Vagina (tissue), 2 donors: ENCODE measurements around the gene DACH1.

Source experiments
- CTCF ChIP-seq, 3 experiments: fragments of 450-650 bp in 2 of 3; fragments of 200-600 bp in 1 of 3; sonication (generic) in 1 of 3; IDR thresholded peaks; one replicate each; pipeline ENCODE4 v1.5.1; 2017 to 2019; ENCODE audit warnings: antibody characterized with exemption in 3 of 3, mild to moderate bottlenecking in 2 of 3, moderate library complexity in 2 of 3
- POLR2A ChIP-seq, 2 donors: fragments of 450-650 bp; IDR thresholded peaks; one replicate each; pipeline ENCODE4 v1.6.1; 2017; ENCODE audit warnings: antibody characterized with exemption in 2 of 2, mild to moderate bottlenecking in 2 of 2, moderate library complexity in 2 of 2
- POLR2AphosphoS5 ChIP-seq, 2 donors: sonication (generic); formaldehyde crosslinking; IDR thresholded peaks; one replicate each; pipeline ENCODE4 v1.9.0; 2017; ENCODE audit warnings: antibody characterized with exemption in 2 of 2, mild to moderate bottlenecking in 2 of 2, low read depth in 1 of 2; ENCODE audit not compliant: insufficient read depth in 1 of 2

- no peak for TF ChIP-seq CTCF (IDR thresholded peaks at IDR 0.05)
- no peak for TF ChIP-seq POLR2A (IDR thresholded peaks at IDR 0.05)
- no peak for TF ChIP-seq POLR2AphosphoS5 (IDR thresholded peaks at IDR 0.05; ENCODE audit: insufficient read depth in 1 of 2, low read depth in 1 of 2)
These were observed 406.8 kb downstream of the DACH1 start for GRCh38 chr13:71460211-71460610.
